ENCODE measurements around the gene WWOX.

WWOX gene

GRCh38 chr16:78198288-78198687 is 98.8 kb downstream of the WWOX start:
- no peak for ATAC-seq

GRCh38 chr16:78199325-78200022 is 100.0 kb downstream of the WWOX start:
- no peak for ATAC-seq

- no peak for ATAC-seq
These were observed 100.6 kb downstream of the WWOX start for GRCh38 chr16:78200023-78200389.

GRCh38 chr16:78200623-78201096 is 101.2 kb downstream of the WWOX start:
- ATAC-seq, result no peak

- ATAC-seq, result no peak
These were observed 106.1 kb downstream of the WWOX start for GRCh38 chr16:78205506-78205905.

GRCh38 chr16:78206623-78207223 is 107.3 kb downstream of the WWOX start:
- ATAC-seq, result no peak

GRCh38 chr16:78209951-78210661 is 110.7 kb downstream of the WWOX start:
- ATAC-seq, result no peak

GRCh38 chr16:78211020-78211599 is 111.7 kb downstream of the WWOX start:
- no peak for ATAC-seq

- ATAC-seq, result no peak
These were observed 112.5 kb downstream of the WWOX start for GRCh38 chr16:78211946-78212345.

GRCh38 chr16:78212674-78213073 is 113.2 kb downstream of the WWOX start:
- no peak for ATAC-seq

- ATAC-seq, result no peak
These were observed 114.3 kb downstream of the WWOX start for GRCh38 chr16:78213751-78214150.

- no peak for ATAC-seq
These were observed 115.8 kb downstream of the WWOX start for GRCh38 chr16:78215222-78215621.

GRCh38 chr16:78216166-78216745 is 116.8 kb downstream of the WWOX start:
- no peak for ATAC-seq

- no peak for ATAC-seq
These were observed 117.8 kb downstream of the WWOX start for GRCh38 chr16:78217276-78217675.

- ATAC-seq, result no peak
These were observed 118.8 kb downstream of the WWOX start for GRCh38 chr16:78218279-78218678.

GRCh38 chr16:78218856-78219651 is 119.6 kb downstream of the WWOX start:
- ATAC-seq, result no peak

- ATAC-seq, result no peak
These were observed 121.1 kb downstream of the WWOX start for GRCh38 chr16:78220571-78220970.

GRCh38 chr16:78221892-78222291 is 122.4 kb downstream of the WWOX start:
- no peak for ATAC-seq

GRCh38 chr16:78224342-78224741 is 124.9 kb downstream of the WWOX start:
- no peak for ATAC-seq

- no peak for ATAC-seq
These were observed 126.5 kb downstream of the WWOX start for GRCh38 chr16:78225919-78226318.

GRCh38 chr16:78227855-78228254 is 128.4 kb downstream of the WWOX start:
- no peak for ATAC-seq

- no peak for ATAC-seq
These were observed 129.2 kb downstream of the WWOX start for GRCh38 chr16:78228704-78229103.
